Upper lobe of right lung (tissue), 1 donor: ENCODE measurements around the gene HYAL2. TPM values are rescaled to one million over a fixed set of nuclear protein-coding genes. Genes with fewer than 3 reads are reported as not detected.
"Not testable (repeated sequence)": the region's sequence is repeated elsewhere in the genome, so short reads cannot be mapped to it uniquely, and the experiment has no call there.

Experiments
- ATAC-seq: fragments of 200-7000 bp; cut with Tn5 transposase; one replicate; pipeline ENCODE4 v1.9.1; 2020; ENCODE audit warnings: mild to moderate bottlenecking, moderate library complexity
- DNase-seq: peaks from one replicate; pipeline ENCODE4 v3.0.0-alpha.2; 2020
- H3K27ac ChIP-seq: fragments of 200-600 bp; one replicate; pipeline ENCODE4 v1.8.0; 2022
- H3K27me3 ChIP-seq: fragments of 200-600 bp; one replicate; pipeline ENCODE4 v1.8.0; 2022; ENCODE audit warnings: mild to moderate bottlenecking
- H3K36me3 ChIP-seq: fragments of 200-600 bp; one replicate; pipeline ENCODE4 v1.8.0; 2022
- H3K4me1 ChIP-seq: fragments of 200-600 bp; one replicate; pipeline ENCODE4 v1.8.0; 2022
- H3K4me3 ChIP-seq: fragments of 200-600 bp; one replicate; pipeline ENCODE4 v1.8.0; 2022; ENCODE audit warnings: mild to moderate bottlenecking
- H3K9me3 ChIP-seq: fragments of 200-600 bp; one replicate; pipeline ENCODE4 v1.8.0; 2022
- CTCF ChIP-seq: fragments of 200-600 bp; IDR thresholded peaks from one replicate; pipeline ENCODE4 v1.8.0; 2022; ENCODE audit warnings: antibody characterized with exemption
- intact Hi-C: fragments of 100-400 bp; cut with DNase I; formaldehyde crosslinking; loops from one replicate; pipeline ENCODE4 v1.11.0; 2022
- total RNA-seq: library from RNA; stranded (reverse); fragmentation: NEBNext Ultra II Directional; extraction: Animal tissue kit (Norgen Biotek cat#: 25700); gene quantifications from one replicate; pipeline ENCODE4 v1.2.1, GENCODE V29; 2021
- donor health status: DM: no; HTN: yes; CAD: no; lungs with severe emphysema.

The HYAL2 gene
- total RNA-seq, 1 donor from 2014 or later = 303 TPM

DNA sequence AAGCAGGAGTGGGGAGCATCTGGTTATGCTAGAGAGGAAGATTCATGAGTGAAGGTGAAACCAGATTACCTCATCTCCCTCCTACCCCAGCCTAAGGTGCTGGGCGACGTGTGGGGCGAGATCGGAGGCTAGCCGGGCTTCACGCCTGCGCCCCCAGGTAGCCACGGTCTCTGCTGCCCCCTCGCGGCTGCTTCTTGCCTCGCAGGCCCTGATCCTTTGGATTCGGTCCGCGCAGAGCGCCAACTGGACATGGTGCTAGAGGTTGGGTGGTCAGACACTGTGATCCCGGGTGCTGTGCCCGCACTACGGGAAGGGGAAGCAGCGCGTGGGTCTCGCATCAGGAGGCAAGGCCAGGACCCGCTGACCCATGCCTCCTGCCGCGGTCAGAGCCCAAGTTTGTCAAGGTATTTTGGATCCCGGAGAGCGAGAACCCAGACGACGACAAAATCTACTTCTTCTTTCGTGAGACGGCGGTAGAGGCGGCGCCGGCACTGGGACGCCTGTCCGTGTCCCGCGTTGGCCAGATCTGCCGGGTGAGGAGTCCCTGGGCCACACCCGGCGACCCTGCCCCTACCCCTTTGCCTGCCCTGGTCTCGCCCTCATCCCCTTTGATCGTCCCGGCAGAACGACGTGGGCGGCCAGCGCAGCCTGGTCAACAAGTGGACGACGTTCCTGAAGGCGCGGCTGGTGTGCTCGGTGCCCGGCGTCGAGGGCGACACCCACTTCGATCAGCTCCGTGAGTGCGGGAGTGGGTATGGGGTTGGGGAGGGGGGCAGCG lies 49.4 kb downstream of the HYAL2 start:
- ATAC-seq = peak; percentile 84
- Histone ChIP-seq H3K4me1 (peaks cover 30% of the 10 kb centered on the region), H3K27ac (no peak overlapping the region), H3K9me3 (no peaks in the 10 kb centered on the region), H3K4me3 (peak overlapping the region; percentile 37), H3K27me3 (peaks cover 7% of the 10 kb centered on the region), H3K36me3 (no peaks in the 10 kb centered on the region)
- TF ChIP-seq CTCF = peak; percentile 98
- intact Hi-C loops = loop anchor here (5.0 kb wide), 2 partner anchors 46 to 81 kb away; partner anchors contain the start of gene GNAT1
- DNase-seq = peak; percentile 94

GRCh38 chr3:50272538-50272910 lies 50.0 kb downstream of the HYAL2 start:
- H3K36me3 ChIP-seq, H3K27ac ChIP-seq, ATAC-seq, H3K4me3 ChIP-seq, DNase-seq, H3K27me3 ChIP-seq, H3K9me3 ChIP-seq: not testable (repeated sequence)
- intact Hi-C loops = loop anchor here (5.0 kb wide), 2 partner anchors 45 to 80 kb away; partner anchors contain the start of gene GNAT1
- peaks cover 30% of the 10 kb centered on the region for H3K4me1 ChIP-seq

DNA sequence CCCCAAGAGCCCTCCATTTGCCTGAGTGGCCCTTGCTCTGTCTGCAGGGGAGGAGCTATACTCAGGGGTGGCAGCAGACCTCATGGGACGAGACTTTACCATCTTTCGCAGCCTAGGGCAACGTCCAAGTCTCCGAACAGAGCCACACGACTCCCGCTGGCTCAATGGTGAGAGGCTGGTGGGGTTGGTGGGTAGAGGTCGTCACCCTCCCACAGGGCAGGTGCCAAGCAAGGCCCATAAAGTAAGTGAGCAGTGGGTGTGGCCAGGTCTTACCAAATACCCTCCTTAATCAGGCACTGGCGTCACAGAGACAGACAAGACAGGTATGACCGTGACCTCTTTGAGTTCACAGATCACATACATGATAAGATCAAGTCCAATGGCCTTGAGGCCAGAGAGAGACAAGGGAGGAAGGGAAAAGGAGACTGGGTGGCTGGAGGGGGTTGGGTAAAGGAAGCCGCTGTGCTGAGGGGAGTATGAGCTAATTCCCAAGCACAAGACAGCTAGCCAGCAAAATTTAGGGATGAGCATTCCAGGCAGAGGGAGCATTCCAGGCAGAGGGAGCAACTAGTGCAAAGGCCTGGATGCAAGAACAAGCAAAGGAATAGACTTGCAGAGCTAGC lies 51.1 kb downstream of the HYAL2 start:
- H3K27ac ChIP-seq = no peak overlapping the region
- no peak for TF ChIP-seq CTCF
- peaks cover 7% of the 10 kb centered on the region for H3K27me3 ChIP-seq
- H3K9me3 ChIP-seq = no peaks in the 10 kb centered on the region
- no peak for DNase-seq
- intact Hi-C loops = loop anchor here (5.0 kb wide), 2 partner anchors 44 to 79 kb away; partner anchors contain the start of gene GNAT1
- no peak overlapping the region for H3K4me3 ChIP-seq
- H3K36me3 ChIP-seq = no peaks in the 10 kb centered on the region
- H3K4me1 ChIP-seq = peaks cover 36% of the 10 kb centered on the region
- ATAC-seq = no peak

- TF ChIP-seq CTCF = no peak
- H3K36me3 ChIP-seq = no peaks in the 10 kb centered on the region
- peak overlapping the region; percentile 90 for H3K27ac ChIP-seq
- peaks cover 7% of the 10 kb centered on the region for H3K27me3 ChIP-seq
- intact Hi-C loops = loop anchor here (5.0 kb wide), 2 partner anchors 43 to 78 kb away; partner anchors contain the start of gene GNAT1
- H3K4me1 ChIP-seq = peaks cover 44% of the 10 kb centered on the region
- DNase-seq (no peak), ATAC-seq (no peak)
- peak overlapping the region; percentile 55 for H3K4me3 ChIP-seq
- H3K9me3 ChIP-seq = no peaks in the 10 kb centered on the region
Observed at GRCh38 chr3:50270422-50271224, 51.9 kb downstream of the HYAL2 start.

DNA sequence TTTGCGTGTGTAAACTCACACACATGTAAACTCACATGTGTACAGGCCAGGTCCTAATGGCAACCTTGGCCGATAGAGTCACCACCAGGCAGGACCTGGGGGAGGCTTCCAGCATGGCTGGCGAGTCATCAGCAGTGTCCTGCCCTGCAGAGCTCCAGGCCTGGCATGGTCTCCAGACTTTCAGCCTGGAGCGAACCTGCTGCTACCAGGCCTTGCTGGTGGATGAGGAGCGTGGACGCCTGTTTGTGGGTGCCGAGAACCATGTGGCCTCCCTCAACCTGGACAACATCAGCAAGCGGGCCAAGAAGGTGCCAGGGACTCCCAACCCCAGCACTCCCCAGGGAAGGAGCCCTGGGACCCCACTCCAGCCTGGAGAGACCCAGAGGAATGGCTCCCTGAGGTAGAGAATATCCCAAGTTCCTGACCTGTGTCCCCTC lies 52.5 kb downstream of the HYAL2 start:
- no peak for TF ChIP-seq CTCF
- Histone ChIP-seq H3K4me1 (peaks cover 51% of the 10 kb centered on the region), H3K36me3 (no peaks in the 10 kb centered on the region), H3K27ac (peak overlapping the region; percentile 90), H3K27me3 (peaks cover 6% of the 10 kb centered on the region), H3K9me3 (no peaks in the 10 kb centered on the region), H3K4me3 (peak overlapping the region; percentile 55)
- ATAC-seq (no peak), DNase-seq (no peak)
- intact Hi-C loops = loop anchor here (5.0 kb wide), 2 partner anchors 43 to 78 kb away; partner anchors contain the start of gene GNAT1
